AG08396 (cell line): Measurements from ENCODE around the gene BICC1.

Experiments
- DNase-seq: peaks from one replicate; pipeline ENCODE4 v3.0.0; 2012; ENCODE audit warnings: low spot score, mixed read lengths

Gene BICC1

DNA sequence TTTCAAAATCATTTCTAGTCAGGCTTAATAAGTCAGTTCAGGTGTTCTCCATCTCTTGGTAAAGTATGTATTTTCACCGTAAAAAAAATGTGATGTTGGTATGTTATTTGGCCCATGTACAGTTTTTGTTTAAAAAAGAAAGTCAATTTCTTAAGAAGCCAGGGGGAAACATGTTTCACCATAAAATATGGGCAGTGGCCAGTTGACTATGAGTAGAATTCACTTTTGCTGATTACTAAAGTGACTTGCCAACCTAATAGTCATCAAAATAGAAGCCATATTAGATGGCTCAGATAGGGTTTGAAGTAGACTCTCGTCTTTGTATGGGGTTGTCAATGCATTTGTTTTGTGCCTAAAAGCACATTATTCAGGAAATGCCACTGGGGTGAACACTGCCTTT lies 266.3 kb downstream of the BICC1 start:
- no peak for DNase-seq

DNA sequence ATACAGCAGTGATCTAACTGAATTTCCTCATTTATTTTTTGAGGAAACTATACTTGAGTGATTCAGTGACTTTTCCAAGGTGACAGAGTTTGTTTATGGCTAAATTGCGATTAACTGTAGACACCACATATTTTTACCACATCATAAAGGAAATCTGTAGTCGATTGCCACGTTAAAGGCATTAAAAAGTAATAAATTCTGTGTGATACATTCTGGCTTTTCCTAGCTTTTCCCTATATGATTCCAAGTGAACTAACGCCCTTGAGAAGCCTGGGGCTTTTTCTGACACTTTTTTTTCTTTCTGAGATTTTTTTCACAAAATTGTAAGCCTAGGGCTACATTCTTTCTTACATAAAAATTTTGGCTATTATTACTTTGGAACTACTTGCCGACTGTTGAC lies 266.9 kb downstream of the BICC1 start:
- no peak for DNase-seq

DNA sequence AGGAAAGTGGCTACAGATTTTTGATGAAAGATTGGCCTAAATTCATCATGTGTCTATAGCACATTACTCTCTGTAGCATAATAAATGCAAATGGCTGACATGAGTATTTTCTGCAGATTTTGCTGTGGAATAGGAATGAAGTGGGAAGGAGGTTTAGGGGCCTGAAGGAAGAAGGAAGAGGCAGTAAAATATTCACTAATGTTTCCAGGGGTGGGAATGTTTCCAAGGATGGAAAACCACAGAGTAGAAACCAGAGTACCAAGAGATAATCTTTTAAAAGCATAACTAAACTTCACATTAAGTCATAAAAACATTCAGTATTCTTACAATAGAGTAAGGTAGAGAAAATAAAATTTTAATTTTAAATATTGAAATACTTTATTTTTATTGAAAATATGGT lies 267.8 kb downstream of the BICC1 start:
- no peak for DNase-seq

GRCh38 chr10:58781873-58782488 lies 269.3 kb downstream of the BICC1 start:
- DNase-seq = peak; percentile 24

DNA sequence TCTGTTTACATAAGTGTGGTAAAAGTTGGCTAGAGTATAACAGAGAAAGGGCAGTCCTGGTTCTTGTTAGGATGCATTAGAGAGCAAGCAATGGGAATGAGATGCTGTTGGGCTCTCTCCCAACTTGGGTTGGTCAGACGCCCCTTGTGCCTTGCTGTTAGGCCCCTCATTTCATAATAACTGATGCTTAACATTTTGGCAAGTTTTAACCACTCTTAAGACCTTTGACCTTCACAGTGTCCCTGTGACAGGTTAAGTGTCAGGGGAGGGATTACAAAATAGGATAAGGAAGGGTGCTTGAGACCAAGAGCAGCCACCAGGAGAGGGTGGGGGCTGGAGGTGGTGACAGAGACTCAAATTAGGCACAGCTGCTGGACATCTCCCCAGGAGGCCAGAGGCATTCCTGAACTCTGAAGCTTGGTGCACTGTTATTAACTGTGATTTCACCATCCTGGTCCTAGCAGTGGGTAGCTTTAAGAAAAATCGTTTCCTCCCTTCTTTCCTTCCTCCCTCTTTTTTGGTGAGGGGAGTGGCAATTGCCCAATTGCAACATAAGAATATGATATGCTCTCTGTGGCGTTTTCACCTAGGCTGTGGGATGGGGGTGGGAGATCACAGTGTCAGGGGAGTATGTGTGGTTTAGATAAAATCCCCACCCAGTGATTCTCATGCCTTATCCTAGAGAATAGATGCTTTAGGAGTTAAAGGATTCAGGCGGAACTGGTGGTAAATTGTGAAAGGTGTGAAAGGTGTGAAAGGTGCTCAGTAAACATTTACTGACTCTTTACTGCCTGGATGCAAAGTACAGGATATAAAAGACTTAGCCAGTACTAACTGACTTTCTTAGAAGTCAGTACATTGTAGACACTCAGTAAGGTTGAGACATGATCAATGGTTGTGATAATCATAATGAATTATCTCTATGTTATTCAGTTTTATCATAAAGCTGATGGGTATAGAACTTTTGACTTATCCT lies 270.5 kb downstream of the BICC1 start:
- DNase-seq = peak; percentile 29

DNA sequence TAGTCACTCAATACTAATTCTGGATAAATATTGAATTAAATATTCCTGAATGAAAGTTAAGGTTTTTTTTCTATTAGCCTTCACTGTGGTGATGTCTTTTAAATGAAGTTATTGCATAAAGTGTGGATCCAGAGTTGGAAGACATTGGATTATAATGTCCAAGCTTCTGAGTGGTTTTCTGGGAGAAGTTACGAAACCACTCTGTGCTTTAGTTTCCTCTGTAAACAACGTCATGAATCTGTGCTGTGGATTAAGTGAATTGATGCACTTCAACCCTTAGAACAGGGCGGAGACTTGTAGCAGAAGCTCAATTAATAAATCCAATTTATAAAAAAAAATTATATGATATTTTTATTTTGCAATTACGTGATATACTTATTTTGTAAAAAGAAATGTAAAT lies 271.7 kb downstream of the BICC1 start:
- no peak for DNase-seq

GRCh38 chr10:58785354-58785753 lies 272.7 kb downstream of the BICC1 start:
- DNase-seq = no peak

DNA sequence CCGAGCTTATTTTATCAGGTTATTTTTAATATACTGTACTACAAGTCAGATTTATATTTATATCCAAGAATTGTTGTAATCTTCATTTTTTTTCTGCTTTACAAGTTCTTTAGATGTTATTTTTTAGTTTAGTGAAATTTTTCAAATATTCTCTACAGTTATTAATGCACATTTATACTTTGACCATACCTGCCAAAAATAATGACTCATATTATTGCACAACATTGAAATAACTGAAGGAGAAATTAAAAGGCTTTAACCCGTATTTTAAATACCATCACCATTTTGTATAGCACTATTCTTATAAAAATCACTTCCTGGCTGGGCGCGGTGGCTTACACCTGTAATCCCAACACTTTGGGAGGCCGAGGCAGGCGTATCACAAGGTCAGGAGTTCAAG lies 278.5 kb downstream of the BICC1 start:
- no peak for DNase-seq

DNA sequence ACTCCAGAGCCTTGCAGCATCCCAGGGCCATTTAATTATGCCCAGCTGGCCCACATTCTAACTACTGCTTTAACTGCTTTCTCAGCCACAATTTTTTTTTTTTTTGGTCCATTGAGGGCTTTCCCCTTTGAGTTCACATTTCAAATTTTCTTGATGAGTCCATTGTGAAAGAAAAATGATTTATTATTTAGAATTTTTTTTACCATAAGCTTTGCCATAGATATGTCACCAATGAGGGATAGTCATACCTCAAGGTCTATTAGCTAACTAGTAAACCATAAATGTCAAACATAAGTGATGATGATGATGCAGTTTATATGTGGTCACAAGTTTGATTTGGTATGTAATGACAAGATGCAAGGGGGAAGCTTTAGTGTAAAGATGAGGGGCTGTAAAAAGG lies 282.9 kb downstream of the BICC1 start:
- DNase-seq = no peak

DNA sequence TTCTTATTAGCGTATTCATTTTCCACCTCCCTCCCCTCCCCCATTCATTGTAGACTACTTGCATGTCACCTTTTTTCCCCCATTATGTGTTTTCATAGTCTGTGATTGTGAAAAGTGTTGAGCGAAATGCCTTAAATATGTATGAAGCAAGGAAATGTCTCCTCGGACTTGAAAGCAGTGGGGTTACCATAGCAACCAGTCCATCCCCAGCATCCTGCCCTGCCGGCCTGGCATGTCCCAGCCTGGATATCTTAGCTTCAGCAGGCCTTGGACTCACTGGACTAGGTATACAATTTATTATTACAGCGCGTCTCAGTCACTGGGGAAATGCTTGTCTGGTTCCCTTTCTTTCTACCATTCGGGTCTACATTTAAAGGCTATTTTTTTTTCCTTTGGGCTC lies 283.6 kb downstream of the BICC1 start:
- DNase-seq = no peak

GRCh38 chr10:58796824-58797223 lies 284.2 kb downstream of the BICC1 start:
- DNase-seq = no peak

DNA sequence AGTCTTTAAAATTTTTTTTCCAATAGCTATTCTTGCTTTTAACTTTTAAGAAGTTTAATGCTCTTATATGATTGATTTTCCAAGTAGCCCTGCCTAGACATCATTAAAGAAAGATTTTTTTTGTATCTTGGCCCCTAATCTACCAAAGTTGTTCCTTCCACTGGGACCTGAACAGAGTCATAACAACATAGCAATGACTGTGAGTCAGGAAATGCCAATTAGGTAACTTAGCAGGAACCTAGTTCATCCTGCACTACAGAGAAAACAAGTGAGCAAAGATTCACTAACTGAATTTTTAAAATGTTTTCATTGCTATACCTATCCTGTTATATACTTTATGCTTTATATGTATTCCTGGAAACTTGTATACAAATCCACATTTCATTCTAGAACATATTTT lies 284.7 kb downstream of the BICC1 start:
- no peak for DNase-seq

DNA sequence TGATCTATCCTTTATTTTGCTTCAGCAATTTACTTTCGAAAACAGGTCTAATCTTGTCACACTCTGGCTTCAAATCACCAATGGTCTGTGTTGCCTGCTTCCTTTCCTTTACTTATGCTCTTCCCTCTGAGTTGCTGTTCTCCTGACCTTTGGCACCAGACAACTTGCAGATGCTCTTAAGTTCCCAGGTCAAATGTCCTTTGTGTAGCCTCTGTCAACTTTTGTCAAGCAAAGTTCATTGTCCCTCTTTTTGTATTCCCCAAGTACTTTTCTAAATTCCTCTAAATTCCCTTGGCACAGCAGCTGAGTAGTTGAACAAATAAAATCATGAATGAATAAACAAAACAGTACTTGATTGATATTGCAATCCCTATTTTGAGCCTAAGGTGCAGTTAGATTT lies 289.4 kb downstream of the BICC1 start:
- DNase-seq = no peak

- no peak for DNase-seq
These were observed 293.7 kb downstream of the BICC1 start for GRCh38 chr10:58806323-58806722.

DNA sequence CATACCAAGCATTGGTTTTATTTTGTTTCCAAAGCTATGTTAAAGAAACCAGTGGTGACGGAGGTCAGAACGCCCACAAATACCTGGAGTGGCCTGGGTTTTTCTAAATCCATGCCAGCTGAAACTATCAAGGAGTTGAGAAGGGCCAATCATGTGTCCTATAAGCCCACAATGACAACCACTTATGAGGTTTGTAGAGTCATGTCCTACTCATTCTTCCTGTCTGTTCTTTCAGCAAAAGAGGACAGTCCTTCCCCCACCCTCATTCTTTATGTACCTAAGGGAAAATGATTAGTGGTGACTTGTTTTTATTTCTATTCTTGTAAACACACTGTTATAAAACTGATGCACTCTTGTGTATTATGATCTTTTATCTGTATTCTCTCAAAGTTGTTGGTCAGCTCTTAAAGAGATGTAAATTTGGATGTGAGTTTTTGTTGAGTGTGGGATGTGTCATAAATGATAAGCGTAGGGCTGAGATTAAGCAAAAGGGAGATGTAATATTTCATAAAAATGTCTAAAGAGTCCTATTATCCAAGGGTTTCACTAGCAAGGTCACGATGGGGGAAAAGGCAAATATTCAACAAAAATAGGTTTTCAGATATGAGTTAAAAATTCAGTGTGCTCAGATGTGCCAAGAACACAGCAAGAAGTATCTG lies 294.4 kb downstream of the BICC1 start:
- no peak for DNase-seq

- DNase-seq = peak; percentile 37
These were observed 295.0 kb downstream of the BICC1 start for GRCh38 chr10:58807629-58808022.

GRCh38 chr10:58810751-58811150 lies 298.1 kb downstream of the BICC1 start:
- no peak for DNase-seq

DNA sequence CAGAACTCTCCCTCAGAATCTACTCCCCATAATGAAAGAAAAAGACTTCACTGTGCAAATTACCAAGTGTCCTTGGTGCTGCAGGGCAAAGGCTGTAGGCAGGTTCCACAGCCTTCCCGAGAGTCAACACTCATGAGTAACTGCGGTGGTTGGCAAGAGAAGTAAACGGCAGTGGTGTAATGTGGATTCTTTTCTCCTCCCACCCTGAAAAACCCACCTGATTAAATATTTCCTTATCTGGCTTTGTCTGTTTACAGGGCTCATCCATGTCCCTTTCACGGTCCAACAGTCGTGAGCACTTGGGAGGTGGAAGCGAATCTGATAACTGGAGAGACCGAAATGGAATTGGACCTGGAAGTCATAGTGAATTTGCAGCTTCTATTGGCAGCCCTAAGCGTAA lies 300.9 kb downstream of the BICC1 start:
- no peak for DNase-seq

GRCh38 chr10:58817201-58817846 lies 304.7 kb downstream of the BICC1 start:
- no peak for DNase-seq

GRCh38 chr10:58818900-58819299 lies 306.2 kb downstream of the BICC1 start:
- DNase-seq = no peak

GRCh38 chr10:58820386-58820785 lies 307.7 kb downstream of the BICC1 start:
- DNase-seq = no peak
